Brain microvascular endothelial cell (primary cell): ENCODE data around the gene ADAMTS4.

Experiments used
- DNase-seq: peaks from one replicate; pipeline ENCODE4 v3.0.0-alpha.2; 2020
- H3K27ac ChIP-seq: fragments of 250-450 bp; sonication (Bioruptor Pico); 2 replicates; pipeline ENCODE4 v1.5.1; 2020; ENCODE audit warnings: mild to moderate bottlenecking, moderate library complexity
- H3K27me3 ChIP-seq: fragments of 250-450 bp; sonication (Bioruptor Pico); replicated peaks from 2 replicates; pipeline ENCODE4 v1.5.1; 2020; ENCODE audit warnings: mild to moderate bottlenecking
- H3K36me3 ChIP-seq: fragments of 250-450 bp; sonication (Bioruptor Pico); replicated peaks from 2 replicates; pipeline ENCODE4 v1.5.1; 2020; ENCODE audit warnings: mild to moderate bottlenecking
- H3K4me3 ChIP-seq: 2 replicates; pipeline ENCODE4 v1.5.1; 2011; ENCODE audit warnings: low read depth, mild to moderate bottlenecking, control low read depth, low read length, moderate library complexity
- CTCF ChIP-seq: IDR thresholded peaks from 2 replicates; pipeline ENCODE4 v1.5.1; 2011; ENCODE audit warnings: low read depth, mild to moderate bottlenecking, moderate library complexity, low read length, control low read depth, inconsistent platforms; ENCODE audit errors: missing control alignments
- in situ Hi-C: cut with HindIII; loops from 2 replicates; pipeline ENCODE4 v1.10.0; 2017; ENCODE audit warnings: low sequenced_read_pairs, low pct_ligation_motif_present

The ADAMTS4 gene

GRCh38 chr1:161157867-161158266, 41.0 kb downstream of the ADAMTS4 start:
- DNase-seq: no peak
- in situ Hi-C loops: no loop called here
- no peak overlapping the region for H3K4me3 ChIP-seq
- peaks cover 5% of the 10 kb centered on the region for H3K36me3 ChIP-seq
- no peaks in the 10 kb centered on the region for H3K27me3 ChIP-seq
- H3K27ac ChIP-seq: no peak overlapping the region
- TF ChIP-seq CTCF: no peak

- Histone ChIP-seq H3K27ac (peak within 1 kb of the TSS; percentile 99), H3K27me3 (no peaks in the 10 kb centered on the region), H3K4me3 (peak within 1 kb of the TSS; percentile 97), H3K36me3 (no peaks in the 10 kb centered on the region)
- DNase-seq: peak; percentile 92
- TF ChIP-seq CTCF: no peak
- in situ Hi-C loops: no loop called here
Measured at GRCh38 chr1:161153682-161154337, 45.0 kb downstream of the ADAMTS4 start, which contains the start of gene UFC1. UFC1 (plus strand) TSS chr1:161153978; CDS start chr1:161153998, 20 bp downstream.

GRCh38 chr1:161153176-161153575, 45.7 kb downstream of the ADAMTS4 start:
- H3K36me3 ChIP-seq: no peaks in the 10 kb centered on the region
- TF ChIP-seq CTCF: no peak
- in situ Hi-C loops: no loop called here
- H3K4me3 ChIP-seq: peak overlapping the region; percentile 97
- DNase-seq: no peak
- H3K27ac ChIP-seq: peak overlapping the region; percentile 99
- no peaks in the 10 kb centered on the region for H3K27me3 ChIP-seq

- Histone ChIP-seq H3K27ac (no peak overlapping the region), H3K36me3 (no peaks in the 10 kb centered on the region), H3K27me3 (no peaks in the 10 kb centered on the region), H3K4me3 (no peak overlapping the region)
- no peak for DNase-seq
- no peak for TF ChIP-seq CTCF
- in situ Hi-C loops: loop anchor here (25.0 kb wide), 1 partner anchor 109 kb away; the partner anchor contains the start of genes TSTD1 and USF1
Measured at GRCh38 chr1:161145832-161146231, 53.0 kb downstream of the ADAMTS4 start.

- Histone ChIP-seq H3K27ac (no peak overlapping the region), H3K36me3 (no peaks in the 10 kb centered on the region), H3K27me3 (no peaks in the 10 kb centered on the region), H3K4me3 (no peak overlapping the region)
- TF ChIP-seq CTCF: no peak
- no peak for DNase-seq
- in situ Hi-C loops: loop anchor here (25.0 kb wide), 1 partner anchor 104 kb away; the partner anchor contains the start of genes TSTD1 and USF1
Measured at GRCh38 chr1:161140755-161141400, 58.0 kb downstream of the ADAMTS4 start.
